Tibial nerve (tissue), 3 donors: ENCODE data around the gene NUP210.

ENCODE experiments used
- POLR2A ChIP-seq, 2 donors: fragments of 450-650 bp; IDR thresholded peaks; one replicate each; pipeline ENCODE4 v1.6.1; 2017; ENCODE audit warnings: antibody characterized with exemption in 2 of 2, mild to moderate bottlenecking in 2 of 2, moderate library complexity in 2 of 2
- TF ChIP-seq, protein P1 (sequence below), 5 experiments: fragments of 200-600 bp in 3 of 5; fragments of 450-650 bp in 2 of 5; sonication (generic) in 3 of 5; IDR thresholded peaks; one replicate each; pipeline ENCODE4 v1.5.1; 2016 to 2019; ENCODE audit warnings: antibody characterized with exemption in 5 of 5, mild to moderate bottlenecking in 3 of 5, moderate library complexity in 2 of 5

DNA sequence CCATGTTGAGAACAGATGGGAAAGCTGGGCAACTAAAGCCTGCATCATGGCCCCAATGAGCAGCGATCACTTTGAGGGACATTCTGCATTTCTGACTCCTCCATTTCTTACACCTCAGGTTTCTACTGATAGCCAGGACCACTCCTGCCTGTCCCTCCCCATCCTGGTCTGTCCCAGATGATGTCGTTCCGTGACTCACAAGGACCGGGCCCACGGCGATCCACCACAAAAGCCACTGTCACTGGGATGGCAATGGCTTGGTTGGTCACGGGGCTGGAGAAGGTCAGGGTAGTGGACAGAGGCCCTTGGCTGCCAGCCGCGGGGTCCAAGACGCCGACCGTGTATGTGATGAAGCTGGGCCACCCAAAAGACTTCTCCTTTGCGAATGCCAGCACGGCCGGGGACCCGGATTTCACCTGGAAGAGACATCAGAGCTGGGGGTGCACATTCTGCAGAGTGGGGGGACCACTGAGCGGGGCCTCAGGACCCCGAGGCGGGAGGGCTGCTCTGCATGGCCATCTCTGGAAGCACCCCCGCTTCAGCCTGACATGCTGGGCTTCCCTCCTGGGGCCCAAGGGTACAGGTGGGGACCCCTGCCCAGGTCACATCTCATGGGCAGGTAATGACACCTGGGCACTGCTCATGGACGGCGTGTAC, 100.4 kb downstream of the NUP210 start:
- TF ChIP-seq, protein P1, sequence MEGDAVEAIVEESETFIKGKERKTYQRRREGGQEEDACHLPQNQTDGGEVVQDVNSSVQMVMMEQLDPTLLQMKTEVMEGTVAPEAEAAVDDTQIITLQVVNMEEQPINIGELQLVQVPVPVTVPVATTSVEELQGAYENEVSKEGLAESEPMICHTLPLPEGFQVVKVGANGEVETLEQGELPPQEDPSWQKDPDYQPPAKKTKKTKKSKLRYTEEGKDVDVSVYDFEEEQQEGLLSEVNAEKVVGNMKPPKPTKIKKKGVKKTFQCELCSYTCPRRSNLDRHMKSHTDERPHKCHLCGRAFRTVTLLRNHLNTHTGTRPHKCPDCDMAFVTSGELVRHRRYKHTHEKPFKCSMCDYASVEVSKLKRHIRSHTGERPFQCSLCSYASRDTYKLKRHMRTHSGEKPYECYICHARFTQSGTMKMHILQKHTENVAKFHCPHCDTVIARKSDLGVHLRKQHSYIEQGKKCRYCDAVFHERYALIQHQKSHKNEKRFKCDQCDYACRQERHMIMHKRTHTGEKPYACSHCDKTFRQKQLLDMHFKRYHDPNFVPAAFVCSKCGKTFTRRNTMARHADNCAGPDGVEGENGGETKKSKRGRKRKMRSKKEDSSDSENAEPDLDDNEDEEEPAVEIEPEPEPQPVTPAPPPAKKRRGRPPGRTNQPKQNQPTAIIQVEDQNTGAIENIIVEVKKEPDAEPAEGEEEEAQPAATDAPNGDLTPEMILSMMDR (IDR thresholded peaks at IDR 0.05): no peak
- TF ChIP-seq POLR2A (IDR thresholded peaks at IDR 0.05): no peak
